Nephron progenitor cell (in vitro differentiated cells): Measurements from ENCODE around the gene KIAA1217.

ENCODE experiments used
- DNase-seq: peaks from one replicate; pipeline ENCODE4 v3.0.0; 2021
- H3K27ac Mint-ChIP-seq: 2 replicates; pipeline ENCODE4 v1.8.0; 2021; ENCODE audit warnings: mild to moderate bottlenecking, moderate library complexity, mixed read lengths
- H3K27me3 Mint-ChIP-seq: 2 replicates; pipeline ENCODE4 v1.8.0; 2021; ENCODE audit warnings: mild to moderate bottlenecking, low read depth, mixed read lengths; ENCODE audit not compliant: poor library complexity
- H3K36me3 Mint-ChIP-seq: 2 replicates; pipeline ENCODE4 v1.8.0; 2021; ENCODE audit warnings: low read depth, mixed read lengths
- H3K4me1 Mint-ChIP-seq: 2 replicates; pipeline ENCODE4 v1.8.0; 2021; ENCODE audit warnings: mixed read lengths
- H3K4me3 Mint-ChIP-seq: 2 replicates; pipeline ENCODE4 v1.8.0; 2021; ENCODE audit warnings: mild to moderate bottlenecking, moderate library complexity, mixed read lengths
- H3K9me3 Mint-ChIP-seq: 2 replicates; pipeline ENCODE4 v1.8.0; 2021; ENCODE audit warnings: mild to moderate bottlenecking, moderate library complexity, mixed read lengths
- CTCF ChIP-seq: fragments of 200-600 bp; sonication (generic); IDR thresholded peaks from 2 replicates; pipeline ENCODE4 v1.5.0; 2021; ENCODE audit warnings: antibody characterized with exemption

The KIAA1217 gene

GRCh38 chr10:24469993-24470392, 261.1 kb downstream of the KIAA1217 start:
- no peak for TF ChIP-seq CTCF
- H3K36me3 Mint-ChIP-seq, result peaks cover 40% of the 10 kb centered on the region
- peaks cover 30% of the 10 kb centered on the region for H3K9me3 Mint-ChIP-seq
- peak overlapping the region; percentile 34 for H3K27ac Mint-ChIP-seq
- H3K27me3 Mint-ChIP-seq, result peaks cover 4% of the 10 kb centered on the region
- peaks cover 26% of the 10 kb centered on the region for H3K4me1 Mint-ChIP-seq
- H3K4me3 Mint-ChIP-seq, result no peak overlapping the region
- DNase-seq, result no peak

- Mint-ChIP-seq H3K27ac (no peak overlapping the region), H3K27me3 (peaks cover 7% of the 10 kb centered on the region), H3K36me3 (peaks cover 96% of the 10 kb centered on the region), H3K4me1 (no peaks in the 10 kb centered on the region), H3K9me3 (peaks cover 66% of the 10 kb centered on the region), H3K4me3 (no peak overlapping the region)
- no peak for DNase-seq
- TF ChIP-seq CTCF, result no peak
Observed at GRCh38 chr10:24475598-24475997, 266.7 kb downstream of the KIAA1217 start.

GRCh38 chr10:24476913-24477701, 268.2 kb downstream of the KIAA1217 start:
- no peak overlapping the region for H3K27ac Mint-ChIP-seq
- peaks cover 64% of the 10 kb centered on the region for H3K9me3 Mint-ChIP-seq
- no peak for DNase-seq
- no peak overlapping the region for H3K4me3 Mint-ChIP-seq
- peaks cover 3% of the 10 kb centered on the region for H3K27me3 Mint-ChIP-seq
- H3K36me3 Mint-ChIP-seq, result peaks cover 92% of the 10 kb centered on the region
- H3K4me1 Mint-ChIP-seq, result no peaks in the 10 kb centered on the region
- no peak for TF ChIP-seq CTCF

GRCh38 chr10:24477915-24478314, 269.0 kb downstream of the KIAA1217 start:
- Mint-ChIP-seq H3K4me3 (no peak overlapping the region), H3K27me3 (peaks cover 3% of the 10 kb centered on the region), H3K9me3 (peaks cover 56% of the 10 kb centered on the region), H3K27ac (no peak overlapping the region), H3K36me3 (peaks cover 85% of the 10 kb centered on the region), H3K4me1 (no peaks in the 10 kb centered on the region)
- no peak for TF ChIP-seq CTCF
- no peak for DNase-seq

GRCh38 chr10:24479806-24480205, 270.9 kb downstream of the KIAA1217 start:
- no peaks in the 10 kb centered on the region for H3K4me1 Mint-ChIP-seq
- TF ChIP-seq CTCF, result no peak
- H3K9me3 Mint-ChIP-seq, result peaks cover 38% of the 10 kb centered on the region
- no peak overlapping the region for H3K4me3 Mint-ChIP-seq
- DNase-seq, result no peak
- peaks cover 68% of the 10 kb centered on the region for H3K36me3 Mint-ChIP-seq
- peaks cover 3% of the 10 kb centered on the region for H3K27me3 Mint-ChIP-seq
- no peak overlapping the region for H3K27ac Mint-ChIP-seq

GRCh38 chr10:24480447-24480846, 271.5 kb downstream of the KIAA1217 start:
- Mint-ChIP-seq H3K4me3 (no peak overlapping the region), H3K27me3 (peaks cover 3% of the 10 kb centered on the region), H3K27ac (no peak overlapping the region), H3K4me1 (no peaks in the 10 kb centered on the region), H3K36me3 (peaks cover 68% of the 10 kb centered on the region), H3K9me3 (peaks cover 31% of the 10 kb centered on the region)
- DNase-seq, result no peak
- TF ChIP-seq CTCF, result no peak
